DMS53 (cell line): Measurements from ENCODE around the gene SACM1L.
"Not testable (repeated sequence)": the region's sequence is repeated elsewhere in the genome, so short reads cannot be mapped to it uniquely, and the experiment has no call there.

Experiments
- DNase-seq: peaks from one replicate; lab custom pipeline; 2025; lab: John Stamatoyannopoulos, UW

Gene SACM1L

DNA sequence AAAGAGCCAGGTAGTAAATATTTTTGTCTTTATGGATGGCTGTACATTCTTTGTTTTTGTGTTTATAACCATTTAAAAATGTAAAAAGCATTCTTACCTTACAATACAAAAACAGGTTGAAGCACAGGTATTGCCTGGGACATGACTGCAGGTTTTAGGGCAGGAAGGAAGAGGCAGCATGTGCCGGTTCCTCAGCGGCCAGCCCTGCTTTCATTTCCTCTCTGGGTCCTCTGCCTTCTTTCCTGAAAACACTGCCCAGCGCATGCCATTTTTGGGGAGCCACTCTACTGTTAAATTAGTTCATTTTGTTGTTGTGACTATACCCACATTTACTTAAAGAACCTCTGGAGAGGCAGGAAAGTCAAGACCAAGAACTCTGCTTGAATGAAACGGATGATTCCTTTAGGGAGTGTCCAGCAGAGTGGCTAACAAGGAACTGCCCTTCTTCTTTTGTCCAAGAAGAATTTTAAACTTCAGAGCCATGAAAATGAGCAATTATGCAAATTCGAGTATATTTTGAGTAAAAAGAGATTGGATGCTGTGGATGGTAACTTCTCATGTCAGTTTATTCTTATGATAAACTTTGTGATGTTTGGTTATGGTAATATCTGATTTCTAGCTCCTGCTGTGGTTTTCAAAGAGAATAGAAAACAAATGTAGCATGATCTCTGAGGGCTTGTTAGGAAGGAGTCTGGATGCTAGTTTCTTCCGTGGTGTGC, 52.7 kb downstream of the SACM1L start:
- DNase-seq: no peak

DNA sequence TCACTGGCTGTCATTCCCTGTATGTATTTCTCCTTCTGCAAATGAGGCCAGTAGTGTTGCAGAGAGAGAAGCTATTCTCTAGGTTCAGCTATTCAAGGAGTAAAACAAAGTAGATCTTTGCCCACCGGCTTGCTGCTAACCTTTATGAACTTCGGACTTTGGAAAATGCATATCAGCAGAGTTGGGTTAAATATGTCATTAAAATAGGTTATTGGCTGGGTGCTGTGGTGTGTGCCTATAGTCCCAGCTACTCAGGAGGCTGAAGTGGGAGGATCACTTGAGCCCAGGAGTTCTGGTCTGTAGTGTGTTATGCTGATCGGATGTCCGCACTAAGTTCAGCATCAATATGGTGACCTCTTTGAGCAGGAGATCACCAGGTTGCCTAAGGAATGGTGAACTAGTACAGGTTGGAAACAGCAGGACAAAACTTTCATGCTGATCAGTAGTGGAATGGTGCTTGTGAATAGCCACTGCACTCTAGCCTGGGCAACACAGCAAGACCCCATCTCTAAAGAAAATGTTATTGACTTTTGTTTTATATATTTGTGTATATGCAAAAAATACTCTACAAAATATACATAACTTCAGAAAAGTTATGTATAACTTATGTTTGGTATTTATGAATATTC, 53.4 kb downstream of the SACM1L start:
- no peak for DNase-seq

- DNase-seq: no peak
These were observed 57.1 kb downstream of the SACM1L start for GRCh38 chr3:45746165-45746776.

DNA sequence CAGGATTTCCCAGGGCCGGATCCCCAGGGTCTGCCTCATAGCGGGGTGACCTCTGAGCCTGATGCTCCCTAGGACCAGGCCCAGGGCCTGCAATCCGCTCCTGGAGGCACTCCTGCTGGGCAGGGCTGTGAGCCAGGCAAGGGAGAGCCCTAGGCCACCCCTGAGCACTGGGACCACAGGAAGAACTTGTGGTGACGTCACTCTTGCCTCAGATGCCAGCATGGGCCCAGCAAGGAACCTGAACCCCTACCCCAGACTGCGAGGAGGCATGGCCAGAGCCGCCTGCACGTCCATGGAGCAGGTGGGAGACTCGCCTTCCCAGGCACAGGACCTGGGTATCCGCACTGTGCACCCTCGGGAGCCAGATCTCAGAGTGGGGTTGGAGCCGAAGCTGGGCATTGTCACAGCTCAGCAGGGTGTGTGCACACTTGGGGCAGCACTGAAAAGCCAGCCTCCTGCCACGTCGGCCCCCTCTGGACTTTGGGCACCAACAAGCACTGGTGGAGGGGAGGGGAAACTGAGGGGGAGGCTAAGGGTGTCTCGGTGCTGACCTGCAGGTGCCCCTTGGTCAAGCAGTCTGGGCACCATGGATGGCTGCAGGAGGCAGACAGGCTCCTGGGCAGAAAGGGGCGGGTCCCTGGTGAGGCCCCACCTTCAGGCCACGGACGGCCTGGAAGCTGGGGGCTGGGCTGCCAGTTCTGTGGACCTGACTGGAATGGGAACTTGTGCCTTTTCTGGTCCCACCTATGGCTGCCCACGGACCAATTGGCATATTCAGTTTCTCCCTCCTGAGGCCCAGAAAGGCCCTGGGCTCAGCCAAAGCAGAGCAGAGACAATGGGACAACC, 57.8 kb downstream of the SACM1L start:
- DNase-seq: no peak

DNA sequence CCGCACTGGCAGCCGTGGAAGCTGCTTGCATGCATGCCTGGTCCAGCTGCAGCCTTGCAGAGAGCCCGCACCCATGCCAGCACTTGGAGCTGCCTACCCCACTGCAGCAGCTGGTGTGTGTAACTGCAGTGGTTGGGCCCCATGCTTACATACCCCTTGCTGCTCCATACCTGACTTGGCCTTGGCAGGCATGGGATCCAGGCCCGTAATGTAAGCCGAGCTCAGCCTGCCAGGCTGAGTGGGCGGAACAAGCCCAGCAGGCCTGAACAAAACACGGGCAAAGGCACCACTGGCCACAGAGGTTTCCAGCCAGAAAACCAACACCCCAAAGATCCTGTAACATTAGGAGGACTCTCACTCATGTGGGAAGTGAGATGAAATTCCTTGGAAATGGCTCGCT, 58.9 kb downstream of the SACM1L start:
- no peak for DNase-seq

DNA sequence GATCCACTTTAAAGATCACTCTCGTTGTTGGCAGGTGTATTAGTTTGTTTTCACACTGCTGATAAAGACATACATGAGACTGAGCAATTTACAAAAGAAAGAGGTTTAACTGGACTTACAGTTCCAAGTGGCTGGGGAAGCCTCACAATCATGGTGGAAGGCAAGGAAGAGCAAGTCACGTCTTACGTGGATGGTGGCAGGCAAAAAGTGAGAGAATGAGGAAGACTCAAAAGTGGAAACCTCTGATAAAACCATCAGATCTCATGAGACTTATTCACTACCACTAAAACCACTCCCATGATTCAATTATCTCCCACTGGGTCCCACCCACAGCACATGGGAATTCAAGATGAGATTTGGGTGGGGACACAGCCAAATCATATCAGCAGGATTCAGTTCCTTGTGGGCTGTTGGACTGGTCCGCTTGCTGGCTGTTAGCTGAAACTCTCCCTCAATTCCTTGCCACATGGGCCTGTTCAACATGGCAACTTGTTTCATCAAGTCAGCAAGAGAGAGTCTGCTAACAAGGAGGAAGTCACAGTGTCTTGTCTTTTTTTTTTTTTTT, 59.9 kb downstream of the SACM1L start:
- DNase-seq: not testable (repeated sequence)

- no peak for DNase-seq
These were observed 60.7 kb downstream of the SACM1L start for GRCh38 chr3:45749880-45750279.

DNA sequence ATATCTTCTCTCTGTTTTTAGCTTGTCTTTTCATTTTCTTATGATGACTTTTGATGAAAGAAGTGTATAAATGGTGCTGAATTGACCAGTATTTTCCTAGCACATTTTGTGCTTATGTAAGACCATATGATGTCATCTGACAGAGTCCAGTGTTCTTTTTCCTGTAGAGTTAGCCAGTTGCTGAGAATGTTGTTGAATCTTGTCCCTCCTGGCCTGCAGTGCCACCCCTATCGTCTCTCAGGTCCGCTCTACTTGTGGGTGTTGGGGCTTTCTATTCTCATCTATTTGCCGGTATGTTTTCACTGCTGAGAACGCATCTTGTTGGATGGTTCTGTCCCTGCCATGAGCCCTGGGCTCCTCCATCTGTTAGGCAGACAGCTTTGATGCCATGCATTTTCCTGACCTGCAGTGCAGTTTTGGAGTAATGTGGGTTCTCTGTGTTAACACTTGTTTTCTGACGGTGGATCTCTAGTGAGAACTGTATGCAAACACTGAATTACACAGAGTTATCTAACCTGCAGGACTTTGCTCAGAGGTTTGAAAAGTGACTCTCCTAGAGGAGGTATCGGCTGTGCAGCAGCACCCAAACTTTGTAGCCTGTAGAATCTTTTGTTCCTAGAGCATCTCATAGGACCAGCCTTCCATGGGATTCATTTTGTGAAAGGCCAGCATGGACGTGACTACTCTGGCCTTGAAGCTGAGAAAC, 62.5 kb downstream of the SACM1L start:
- no peak for DNase-seq

DNA sequence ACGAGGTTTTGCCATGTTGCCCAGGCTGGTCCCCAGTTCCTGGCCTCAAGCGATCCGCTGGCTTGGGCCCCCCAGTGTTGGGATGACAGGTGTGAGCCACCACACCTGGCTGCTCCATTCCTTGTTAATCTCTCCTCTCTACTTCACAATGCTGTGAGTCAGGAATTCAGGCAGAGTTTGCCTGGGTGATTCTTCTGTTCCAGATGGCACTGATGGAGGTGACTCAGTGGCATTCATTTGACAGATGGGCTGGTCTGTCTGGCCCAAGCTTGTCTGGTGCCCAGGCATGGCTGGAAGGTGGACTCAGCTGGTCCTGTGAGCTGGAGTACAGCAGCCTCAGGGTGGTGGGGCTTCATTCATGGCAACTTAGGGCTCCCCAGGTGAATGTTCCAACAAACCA, 63.9 kb downstream of the SACM1L start:
- no peak for DNase-seq

DNA sequence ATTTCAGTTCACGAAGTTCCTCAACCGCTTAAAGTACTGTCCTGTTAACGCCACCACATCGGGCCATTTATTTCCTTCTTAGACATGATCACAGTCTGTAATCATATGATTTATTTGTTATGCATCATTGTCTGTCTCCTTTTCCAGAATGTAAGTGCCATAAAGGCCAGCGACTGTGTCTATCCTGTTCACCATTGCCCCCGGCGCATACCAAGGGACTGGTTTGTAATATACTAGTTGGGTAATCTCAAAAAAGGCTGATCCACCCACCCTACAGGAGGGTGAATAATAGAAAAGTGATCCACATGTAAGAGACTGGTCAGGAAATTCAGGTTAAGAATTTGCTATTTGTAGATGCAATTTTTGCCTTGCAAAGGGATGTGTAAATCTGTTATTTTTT, 65.3 kb downstream of the SACM1L start:
- DNase-seq: no peak

DNA sequence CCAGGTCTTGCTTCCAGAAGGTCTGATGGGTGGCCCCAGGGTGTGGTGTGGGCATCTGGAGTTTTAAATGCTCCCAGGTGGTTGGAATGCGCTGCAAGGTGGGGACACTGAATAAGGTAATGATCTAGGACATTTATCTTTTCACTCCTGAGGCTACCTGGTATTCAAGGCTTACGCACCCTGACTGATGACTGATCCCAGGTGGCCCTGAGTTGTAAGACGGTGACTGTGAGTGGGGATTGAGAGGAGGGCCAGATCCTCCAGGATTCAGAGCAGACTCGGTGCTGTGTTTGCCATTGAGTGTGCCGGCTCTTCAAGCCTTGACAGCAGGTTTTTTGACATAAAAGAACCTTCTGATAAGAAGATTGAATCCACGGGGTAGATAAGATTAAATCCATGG, 66.9 kb downstream of the SACM1L start:
- DNase-seq: no peak

- DNase-seq: not testable (repeated sequence)
These were observed 67.9 kb downstream of the SACM1L start for GRCh38 chr3:45757141-45757540.

DNA sequence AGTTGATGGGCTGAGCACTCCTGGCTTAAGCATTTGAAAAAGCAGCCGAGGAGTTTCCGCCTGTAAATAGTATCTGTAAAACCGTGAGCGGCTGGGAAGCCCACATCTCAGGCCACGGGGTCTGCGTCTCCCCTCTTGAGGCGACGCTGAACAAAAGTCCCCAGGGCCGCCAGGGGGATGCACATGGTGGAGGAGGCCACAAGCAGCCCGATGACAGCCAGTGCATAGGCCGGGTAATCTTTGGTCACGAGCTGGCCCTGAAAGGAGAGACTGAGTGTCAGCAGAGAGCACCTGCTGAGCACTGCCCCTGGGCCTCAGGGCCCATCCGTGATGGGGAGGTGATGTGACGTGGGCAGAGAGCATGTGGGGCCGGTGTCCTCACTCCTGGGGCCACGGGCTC, 69.7 kb downstream of the SACM1L start:
- DNase-seq: no peak

DNA sequence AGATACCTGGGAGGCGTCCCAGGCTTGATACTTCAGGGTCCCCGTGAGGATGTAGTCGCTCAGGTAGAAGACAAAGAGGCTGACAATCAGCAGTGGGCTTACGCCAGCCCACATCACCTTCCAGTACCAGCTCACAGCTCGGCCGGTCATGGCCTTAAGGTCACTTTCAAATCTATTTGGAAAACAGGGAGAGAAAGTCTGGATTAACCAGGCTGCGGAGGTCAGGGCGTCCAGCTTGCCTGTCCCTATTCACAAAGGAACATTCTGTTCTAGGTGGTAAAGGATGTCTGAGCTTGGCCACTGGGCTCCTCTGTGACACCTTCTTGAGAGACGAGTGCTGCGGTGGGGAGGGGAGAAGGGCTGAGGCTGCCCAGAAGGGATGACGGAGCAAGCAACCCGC, 70.7 kb downstream of the SACM1L start:
- no peak for DNase-seq

DNA sequence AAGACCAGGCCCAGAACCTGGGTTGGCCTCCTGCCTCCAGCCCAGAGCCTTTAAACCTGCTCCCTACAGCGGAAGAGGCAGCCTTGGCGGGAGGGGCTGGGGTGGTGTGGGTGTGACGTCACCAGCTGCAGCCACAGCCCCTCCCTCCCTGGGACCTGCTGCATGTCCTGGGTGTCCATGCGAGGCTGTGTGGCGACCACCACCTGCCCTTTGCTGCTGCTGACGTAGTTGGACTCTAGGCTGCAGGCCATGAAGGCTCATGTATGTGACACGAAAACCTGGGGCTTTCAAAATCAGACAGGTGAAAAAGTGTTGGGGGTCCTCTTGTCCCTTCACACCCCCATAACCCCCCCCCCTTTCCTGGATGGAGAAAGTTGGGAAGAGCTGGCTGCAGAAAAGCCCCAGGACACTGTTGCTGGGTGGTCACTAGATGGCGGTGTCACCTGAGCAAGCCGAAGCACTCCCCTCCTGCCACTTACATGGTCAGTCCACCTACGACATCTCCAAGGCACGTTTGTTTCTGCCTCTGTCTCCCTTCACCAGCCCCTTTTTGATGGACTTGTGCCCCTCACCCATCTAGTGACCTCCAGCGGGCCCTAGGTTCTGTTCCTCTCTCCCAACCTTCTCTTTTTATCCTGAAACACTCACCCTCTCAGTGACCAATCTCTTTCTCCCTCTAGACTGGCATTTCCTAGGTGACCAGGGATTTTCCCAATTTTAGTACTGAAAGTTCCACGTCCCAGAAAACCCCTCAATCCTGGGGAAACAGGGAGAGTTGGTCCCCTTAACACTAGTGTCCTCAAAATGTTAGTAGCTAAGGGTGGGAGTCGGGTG, 71.9 kb downstream of the SACM1L start:
- DNase-seq: peak; percentile 58

DNA sequence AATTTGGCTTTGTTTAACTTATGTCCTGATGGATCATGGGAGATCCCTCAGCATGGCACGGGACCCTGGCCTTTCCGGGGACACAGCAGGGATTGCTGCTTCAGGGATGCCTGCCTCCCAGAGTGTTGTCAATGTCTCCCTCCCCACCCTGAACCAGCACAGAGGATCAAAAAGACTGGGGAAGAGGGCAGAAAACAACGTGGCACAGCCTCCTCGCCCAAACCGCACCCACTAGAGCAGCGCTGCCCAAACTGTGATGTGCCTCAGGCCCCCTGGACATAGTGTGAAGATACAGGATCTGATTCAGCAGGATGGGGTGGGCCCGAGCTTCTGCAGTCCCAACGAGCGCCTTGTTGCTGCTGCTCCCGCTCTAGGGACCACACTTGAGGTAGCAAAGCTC, 72.6 kb downstream of the SACM1L start:
- no peak for DNase-seq

- no peak for DNase-seq
These were observed 73.6 kb downstream of the SACM1L start for GRCh38 chr3:45762647-45763302.

GRCh38 chr3:45763303-45763675, 74.1 kb downstream of the SACM1L start:
- no peak for DNase-seq

- no peak for DNase-seq
These were observed 76.2 kb downstream of the SACM1L start for GRCh38 chr3:45765266-45765851.

DNA sequence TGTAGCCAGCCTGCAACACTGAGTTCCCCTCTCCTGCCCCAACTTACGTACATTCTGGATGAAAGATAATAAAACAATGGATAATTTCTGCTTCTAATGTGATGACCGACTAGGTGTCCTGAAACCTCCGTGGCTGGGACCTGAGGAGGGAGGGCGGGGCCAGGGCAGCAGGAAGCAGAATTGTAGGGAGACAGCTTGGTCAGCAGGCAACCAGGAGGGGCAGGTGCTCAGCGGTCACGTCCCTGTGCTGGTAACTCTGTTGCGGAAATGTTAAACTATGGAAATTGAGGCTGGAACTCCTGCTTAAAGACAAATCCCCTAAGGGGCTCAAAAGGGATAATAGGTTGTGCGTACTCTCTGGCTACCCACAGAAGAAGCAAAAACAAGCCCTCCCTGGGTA, 76.8 kb downstream of the SACM1L start:
- no peak for DNase-seq
